ENCODE measurements around the gene TELO2. TPM values are rescaled to one million over a fixed set of nuclear protein-coding genes. Genes with fewer than 3 reads are reported as not detected.

Gene TELO2
- total and polyA plus RNA-seq, 2 donors (not counting 1 experiment from before 2014, with no cell fraction given), result 6.3 to 10.9 TPM

- no peak overlapping the region for H2AFZ ChIP-seq (ENCODE audit: low read length)
- no peaks in the 10 kb centered on the region for H3K27me3 ChIP-seq (ENCODE audit: control insufficient read depth, insufficient read depth, low read length)
- no peak overlapping the region for H3K4me2 ChIP-seq (ENCODE audit: extremely low read depth, insufficient read depth, low read length)
- H3K4me1 ChIP-seq (ENCODE audit: control insufficient read depth, extremely low read depth, insufficient read depth, low read length), result no peaks in the 10 kb centered on the region
- no peak overlapping the region for H3K9ac ChIP-seq (ENCODE audit: insufficient read depth, low read length)
- H3K36me3 ChIP-seq (ENCODE audit: control insufficient read depth, insufficient read depth, low read length), result no peaks in the 10 kb centered on the region
- H3K27ac ChIP-seq (ENCODE audit: insufficient read depth, low read length), result no peak overlapping the region
- no peaks in the 10 kb centered on the region for H3K9me3 ChIP-seq (ENCODE audit: control insufficient read depth, insufficient read depth, low read depth, low read length)
- H3K4me3 ChIP-seq (replicated peaks in 1 of 4; ENCODE audit: control extremely low read depth in 1 of 4, insufficient read depth in 1 of 4, low read depth in 3 of 4, low read length in 4 of 4), result no peak overlapping the region
- no peak for TF ChIP-seq CTCF (conservative IDR thresholded peaks at IDR 0.05 in 1 of 2, IDR thresholded peaks at IDR 0.05 in 1 of 2; ENCODE audit: low read depth in 1 of 2, low read length in 2 of 2)
- no peak for TF ChIP-seq EZH2 (IDR thresholded peaks at IDR 0.05; ENCODE audit: low read length, missing control alignments)
- no peaks in the 10 kb centered on the region for H3K79me2 ChIP-seq (ENCODE audit: control insufficient read depth, insufficient read depth, low read length)
- H4K20me1 ChIP-seq (ENCODE audit: control insufficient read depth, extremely low read depth, insufficient read depth, low read length), result no peaks in the 10 kb centered on the region
- no peak for DNase-seq (ENCODE audit: low read depth in 2 of 2)
Measured at GRCh38 chr16:1519831-1520230, 26.7 kb downstream of the TELO2 start.

GRCh38 chr16:1520461-1520860 is 27.3 kb downstream of the TELO2 start:
- Histone ChIP-seq H3K9me3 (ENCODE audit: control insufficient read depth, insufficient read depth, low read depth, low read length) (no peaks in the 10 kb centered on the region), H3K4me3 (replicated peaks in 1 of 4; ENCODE audit: control extremely low read depth in 1 of 4, insufficient read depth in 1 of 4, low read depth in 3 of 4, low read length in 4 of 4) (no peak overlapping the region), H3K36me3 (ENCODE audit: control insufficient read depth, insufficient read depth, low read length) (no peaks in the 10 kb centered on the region), H3K4me1 (ENCODE audit: control insufficient read depth, extremely low read depth, insufficient read depth, low read length) (no peaks in the 10 kb centered on the region), H3K27me3 (ENCODE audit: control insufficient read depth, insufficient read depth, low read length) (no peaks in the 10 kb centered on the region), H2AFZ (ENCODE audit: low read length) (no peak overlapping the region), H3K4me2 (ENCODE audit: extremely low read depth, insufficient read depth, low read length) (no peak overlapping the region), H3K9ac (ENCODE audit: insufficient read depth, low read length) (no peak overlapping the region), H4K20me1 (ENCODE audit: control insufficient read depth, extremely low read depth, insufficient read depth, low read length) (no peaks in the 10 kb centered on the region), H3K27ac (ENCODE audit: insufficient read depth, low read length) (no peak overlapping the region), H3K79me2 (ENCODE audit: control insufficient read depth, insufficient read depth, low read length) (no peaks in the 10 kb centered on the region)
- no peak for TF ChIP-seq EZH2 (IDR thresholded peaks at IDR 0.05; ENCODE audit: low read length, missing control alignments)
- no peak for TF ChIP-seq CTCF (conservative IDR thresholded peaks at IDR 0.05 in 1 of 2, IDR thresholded peaks at IDR 0.05 in 1 of 2; ENCODE audit: low read depth in 1 of 2, low read length in 2 of 2)
- DNase-seq (ENCODE audit: low read depth in 2 of 2), result no peak

GRCh38 chr16:1523581-1524245 is 30.6 kb downstream of the TELO2 start:
- no peaks in the 10 kb centered on the region for H4K20me1 ChIP-seq (ENCODE audit: control insufficient read depth, extremely low read depth, insufficient read depth, low read length)
- TF ChIP-seq CTCF (conservative IDR thresholded peaks at IDR 0.05 in 1 of 2, IDR thresholded peaks at IDR 0.05 in 1 of 2; ENCODE audit: low read depth in 1 of 2, low read length in 2 of 2) (no peak), EZH2 (IDR thresholded peaks at IDR 0.05; ENCODE audit: low read length, missing control alignments) (no peak)
- no peaks in the 10 kb centered on the region for H3K27me3 ChIP-seq (ENCODE audit: control insufficient read depth, insufficient read depth, low read length)
- no peaks in the 10 kb centered on the region for H3K9me3 ChIP-seq (ENCODE audit: control insufficient read depth, insufficient read depth, low read depth, low read length)
- no peak overlapping the region for H3K9ac ChIP-seq (ENCODE audit: insufficient read depth, low read length)
- H3K4me1 ChIP-seq (ENCODE audit: control insufficient read depth, extremely low read depth, insufficient read depth, low read length), result no peaks in the 10 kb centered on the region
- H3K79me2 ChIP-seq (ENCODE audit: control insufficient read depth, insufficient read depth, low read length), result no peaks in the 10 kb centered on the region
- no peak overlapping the region for H2AFZ ChIP-seq (ENCODE audit: low read length)
- DNase-seq (ENCODE audit: low read depth in 2 of 2), result no peak
- H3K36me3 ChIP-seq (ENCODE audit: control insufficient read depth, insufficient read depth, low read length), result no peaks in the 10 kb centered on the region
- H3K4me3 ChIP-seq (replicated peaks in 1 of 4; ENCODE audit: control extremely low read depth in 1 of 4, insufficient read depth in 1 of 4, low read depth in 3 of 4, low read length in 4 of 4), result no peak overlapping the region
- H3K4me2 ChIP-seq (ENCODE audit: extremely low read depth, insufficient read depth, low read length), result no peak overlapping the region
- no peak overlapping the region for H3K27ac ChIP-seq (ENCODE audit: insufficient read depth, low read length)
